HG02852 (cell line): ENCODE measurements around the gene NBPF19.
"Not testable (repeated sequence)": the region's sequence is repeated elsewhere in the genome, so short reads cannot be mapped to it uniquely, and the experiment has no call there.

Experiments
- ATAC-seq: cut with Tn5 transposase; IDR thresholded peaks from one replicate; pipeline ENCODE4 v1.9.1; 2021; ENCODE audit warnings: mild to moderate bottlenecking, moderate library complexity; ENCODE audit not compliant: unreplicated experiment

Gene NBPF19, protein sequence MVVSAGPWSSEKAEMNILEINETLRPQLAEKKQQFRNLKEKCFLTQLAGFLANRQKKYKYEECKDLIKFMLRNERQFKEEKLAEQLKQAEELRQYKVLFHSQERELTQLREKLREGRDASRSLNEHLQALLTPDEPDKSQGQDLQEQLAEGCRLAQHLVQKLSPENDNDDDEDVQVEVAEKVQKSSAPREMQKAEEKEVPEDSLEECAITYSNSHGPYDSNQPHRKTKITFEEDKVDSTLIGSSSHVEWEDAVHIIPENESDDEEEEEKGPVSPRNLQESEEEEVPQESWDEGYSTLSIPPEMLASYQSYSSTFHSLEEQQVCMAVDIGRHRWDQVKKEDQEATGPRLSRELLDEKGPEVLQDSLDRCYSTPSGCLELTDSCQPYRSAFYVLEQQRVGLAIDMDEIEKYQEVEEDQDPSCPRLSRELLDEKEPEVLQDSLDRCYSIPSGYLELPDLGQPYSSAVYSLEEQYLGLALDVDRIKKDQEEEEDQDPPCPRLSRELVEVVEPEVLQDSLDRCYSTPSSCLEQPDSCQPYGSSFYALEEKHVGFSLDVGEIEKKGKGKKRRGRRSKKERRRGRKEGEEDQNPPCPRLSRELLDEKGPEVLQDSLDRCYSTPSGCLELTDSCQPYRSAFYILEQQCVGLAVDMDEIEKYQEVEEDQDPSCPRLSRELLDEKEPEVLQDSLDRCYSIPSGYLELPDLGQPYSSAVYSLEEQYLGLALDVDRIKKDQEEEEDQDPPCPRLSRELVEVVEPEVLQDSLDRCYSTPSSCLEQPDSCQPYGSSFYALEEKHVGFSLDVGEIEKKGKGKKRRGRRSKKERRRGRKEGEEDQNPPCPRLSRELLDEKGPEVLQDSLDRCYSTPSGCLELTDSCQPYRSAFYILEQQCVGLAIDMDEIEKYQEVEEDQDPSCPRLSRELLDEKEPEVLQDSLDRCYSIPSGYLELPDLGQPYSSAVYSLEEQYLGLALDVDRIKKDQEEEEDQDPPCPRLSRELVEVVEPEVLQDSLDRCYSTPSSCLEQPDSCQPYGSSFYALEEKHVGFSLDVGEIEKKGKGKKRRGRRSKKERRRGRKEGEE (N-terminal part only)

DNA sequence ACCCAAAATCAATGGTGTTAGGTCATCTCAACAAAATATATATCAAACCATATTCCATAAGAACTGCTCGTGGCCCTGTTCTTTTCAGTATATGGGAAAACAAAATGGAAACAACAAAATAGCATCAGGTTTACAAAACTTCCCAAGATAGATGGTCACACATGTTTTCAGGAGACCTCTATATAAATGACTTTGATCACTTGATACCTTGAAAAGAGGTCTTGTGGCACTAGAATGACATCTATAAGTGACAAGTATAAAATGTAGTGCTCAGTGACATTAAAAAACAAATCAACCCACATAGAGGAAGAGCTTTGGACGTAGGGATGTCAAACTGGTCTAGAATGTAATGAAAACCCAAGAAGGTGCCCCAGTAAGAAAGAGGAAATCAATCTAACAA lies at the start of gene NBPF19:
NBPF19 (plus strand) TSS at position 301 of the 400 bp plus-strand sequence. CDS start 888 bp downstream, outside the sequence.
- ATAC-seq = not testable (repeated sequence)

DNA sequence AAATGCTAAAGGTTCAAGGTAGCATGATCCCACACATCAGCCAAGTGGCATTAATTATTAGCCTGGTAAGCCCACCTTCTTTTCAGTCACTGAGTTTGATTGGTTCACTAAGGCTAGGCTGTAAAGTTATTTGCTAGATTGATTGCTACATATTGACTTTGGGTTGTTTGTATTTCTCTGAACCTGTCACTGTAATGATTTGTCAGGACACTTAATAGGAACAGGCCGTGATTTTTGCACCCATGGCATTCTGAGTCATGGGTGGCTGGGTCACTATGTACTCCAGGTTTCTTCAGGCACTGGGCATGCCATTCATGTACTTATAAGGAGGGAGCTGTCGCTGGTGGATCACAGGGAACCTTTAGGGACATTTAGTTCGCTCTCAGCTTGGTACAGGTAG lies 46.5 kb upstream of the NBPF19 start:
- not testable (repeated sequence) for ATAC-seq

DNA sequence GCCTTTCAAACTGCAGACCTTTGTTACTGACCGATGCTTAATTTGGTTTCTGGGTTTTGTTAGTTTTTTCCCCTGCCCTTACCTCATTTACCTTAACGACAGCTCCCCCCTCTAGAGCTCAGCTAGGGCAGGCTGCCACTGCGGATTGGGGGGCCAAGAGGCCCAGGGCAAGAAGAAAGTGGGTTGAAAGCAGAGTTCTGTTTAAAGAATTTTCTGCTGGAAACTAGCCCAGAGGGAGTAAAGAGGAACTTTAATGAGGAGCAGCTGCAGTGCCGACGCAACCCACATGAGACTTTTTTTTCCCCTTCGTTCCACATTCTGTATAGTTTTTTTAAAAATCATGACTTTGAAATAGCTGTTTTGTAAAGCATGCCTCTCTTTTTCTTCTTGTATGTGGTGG lies 29.4 kb upstream of the NBPF19 start:
- ATAC-seq = not testable (repeated sequence)

DNA sequence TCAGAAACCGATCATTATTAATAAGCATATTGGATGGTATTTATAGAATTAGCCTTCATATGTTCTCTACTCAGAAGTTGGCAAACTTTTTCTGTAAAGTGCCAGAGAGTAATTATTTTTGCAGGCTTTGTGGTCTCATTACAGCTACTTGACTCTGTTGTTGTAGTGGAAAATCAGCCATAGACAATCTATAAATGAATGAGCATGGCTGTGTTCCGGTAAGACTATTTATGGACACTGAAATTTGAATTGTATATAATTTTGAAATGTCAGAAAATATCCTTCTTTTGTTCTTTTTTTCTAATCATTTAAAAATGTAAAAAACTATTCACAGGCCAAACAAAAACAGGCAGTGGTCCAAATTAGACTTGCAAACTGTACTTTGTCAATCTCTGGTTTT lies 22.6 kb upstream of the NBPF19 start:
- ATAC-seq = not testable (repeated sequence)

DNA sequence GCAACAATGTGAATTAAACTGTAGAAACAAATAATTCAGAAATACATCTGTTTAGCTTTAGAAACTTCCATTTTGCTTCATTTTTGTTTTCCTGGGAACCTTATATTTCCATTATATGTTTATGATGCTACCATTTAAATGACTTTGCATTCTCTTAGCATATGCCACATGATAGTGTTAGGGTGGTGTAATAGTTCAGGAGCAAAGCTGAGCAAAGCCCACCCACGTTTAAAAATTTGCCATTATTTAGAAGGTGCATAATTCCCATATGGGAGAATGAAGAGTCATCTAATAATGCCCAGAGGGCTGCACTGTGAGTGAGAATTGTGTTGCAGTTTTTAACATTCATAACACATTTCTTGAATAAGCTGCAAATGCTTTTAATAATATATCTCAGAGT lies 22.2 kb upstream of the NBPF19 start:
- not testable (repeated sequence) for ATAC-seq

DNA sequence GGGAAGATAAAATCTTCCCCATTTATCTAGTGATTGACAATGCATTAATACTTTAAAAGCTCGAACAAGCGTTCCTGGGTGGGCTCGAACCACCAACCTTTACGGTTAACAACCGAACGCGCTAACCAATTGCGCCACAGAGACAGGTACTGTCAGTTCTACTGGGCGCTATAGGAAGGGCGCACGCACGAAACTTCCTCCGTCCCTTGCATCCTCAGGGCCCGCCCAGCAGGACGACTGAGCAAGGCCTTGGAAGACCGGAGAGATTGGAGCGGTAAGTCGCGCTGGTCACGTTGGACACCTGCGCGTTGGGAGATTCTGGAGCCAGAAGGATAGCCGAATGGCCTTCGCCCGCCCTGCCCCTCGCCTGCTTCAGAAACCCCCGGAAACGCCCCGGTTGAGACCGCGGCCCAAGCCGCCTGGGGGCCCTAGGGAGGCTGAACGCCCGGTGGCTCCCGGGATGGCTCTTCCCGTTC lies 83.5 kb downstream of the NBPF19 start:
- not testable (repeated sequence) for ATAC-seq

DNA sequence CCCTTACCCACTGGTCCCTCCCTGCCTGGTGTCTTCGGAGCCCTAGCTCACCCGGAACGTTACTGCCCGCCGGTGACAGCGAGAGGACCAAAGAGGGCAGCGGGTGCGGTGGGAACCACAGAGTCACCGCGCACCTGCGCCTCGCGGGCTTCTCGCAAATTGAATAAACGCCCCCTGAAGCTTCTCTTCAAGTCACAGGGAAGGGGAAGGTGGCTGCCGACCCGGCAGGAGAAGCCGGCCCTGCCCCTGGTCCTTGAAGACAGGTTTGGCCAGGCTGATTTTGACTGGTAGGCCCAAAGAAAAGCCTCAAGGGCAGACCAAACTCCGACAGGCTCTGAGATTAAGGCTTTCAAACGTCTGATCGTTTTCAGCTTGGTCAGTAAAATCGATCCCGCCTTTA lies 87.0 kb downstream of the NBPF19 start:
- not testable (repeated sequence) for ATAC-seq

DNA sequence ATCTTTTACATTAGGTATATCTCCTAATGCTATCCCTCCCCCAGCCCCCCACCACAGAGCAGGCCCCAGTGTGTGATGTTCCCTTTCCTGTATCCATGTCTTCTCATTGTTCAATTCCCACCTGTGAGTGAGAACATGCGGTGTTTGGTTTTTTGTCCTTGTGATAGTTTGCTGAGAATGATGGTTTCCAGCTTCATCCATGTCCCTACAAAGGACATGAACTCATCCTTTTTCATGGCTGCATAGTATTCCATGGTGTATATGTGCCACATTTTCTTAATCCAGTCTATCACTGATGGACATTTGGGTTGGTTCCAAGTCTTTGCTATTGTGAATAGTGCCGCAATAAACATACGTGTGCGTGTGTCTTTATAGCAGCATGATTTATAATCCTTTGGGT lies 90.6 kb downstream of the NBPF19 start:
- ATAC-seq = not testable (repeated sequence)

DNA sequence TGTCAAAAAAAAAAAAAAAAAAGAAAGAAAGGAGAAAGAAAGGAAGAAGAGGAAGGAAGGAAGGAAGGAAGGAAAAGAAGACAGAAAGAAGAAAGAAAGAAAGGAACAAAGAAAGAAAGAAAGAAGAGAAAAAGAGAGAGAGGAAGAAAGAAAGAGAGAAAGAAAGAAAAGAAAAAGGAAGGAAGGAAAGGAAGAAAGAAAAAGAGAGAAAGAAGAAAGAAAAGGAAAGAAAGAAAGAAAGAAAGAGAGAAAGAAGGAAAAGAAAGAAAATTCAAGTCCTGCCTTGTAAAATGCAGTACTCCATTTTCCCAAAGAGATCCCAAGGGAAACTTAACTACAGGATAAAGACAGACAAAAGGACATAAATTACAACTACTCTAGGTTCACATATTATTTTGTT lies 97.9 kb downstream of the NBPF19 start:
- ATAC-seq = not testable (repeated sequence)

DNA sequence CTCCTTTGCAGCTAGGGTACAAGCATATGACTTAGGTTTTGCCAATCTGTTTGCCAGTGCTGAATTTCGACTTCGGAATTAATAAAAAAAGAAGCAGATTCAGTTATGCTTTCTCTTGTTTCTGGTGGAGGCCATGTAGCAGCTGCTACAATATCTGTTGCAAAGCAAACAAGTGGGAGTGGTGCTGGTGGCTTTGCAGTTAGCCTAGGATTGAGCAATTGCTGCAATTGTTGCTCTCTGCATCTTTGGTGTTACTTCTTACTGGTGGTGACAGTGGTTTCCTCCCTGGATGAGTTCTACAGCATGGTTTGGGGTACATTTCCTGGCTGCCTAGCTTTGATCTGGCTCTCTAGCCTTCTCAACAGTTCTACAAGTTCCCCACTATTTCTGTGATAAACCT lies 110.7 kb downstream of the NBPF19 start:
- ATAC-seq = not testable (repeated sequence)
